NCI-H82 (cell line): Measurements from ENCODE around the gene RIC8A.

Experiments used
- DNase-seq: peaks from one replicate; lab custom pipeline; 2025; lab: John Stamatoyannopoulos, UW

The RIC8A gene

GRCh38 chr11:204587-205109, 2.9 kb upstream of the RIC8A start:
- no peak for DNase-seq

GRCh38 chr11:205221-206001, 2.1 kb upstream of the RIC8A start:
- no peak for DNase-seq

- DNase-seq = no peak
Observed at GRCh38 chr11:206002-206384, 1.5 kb upstream of the RIC8A start.

GRCh38 chr11:206526-207207, 841 bp upstream of the RIC8A start:
- peak; percentile 18 for DNase-seq

GRCh38 chr11:207863-208180, 314 bp downstream of the RIC8A start:
- peak; percentile 58 for DNase-seq

- peak; percentile 77 for DNase-seq
Observed at GRCh38 chr11:208181-208916, 841 bp downstream of the RIC8A start.

- DNase-seq = no peak
Observed at GRCh38 chr11:208917-209260, 1.4 kb downstream of the RIC8A start.

GRCh38 chr11:209275-210121, 2.0 kb downstream of the RIC8A start:
- no peak for DNase-seq

GRCh38 chr11:210122-210802, 2.8 kb downstream of the RIC8A start:
- DNase-seq = no peak

- no peak for DNase-seq
Observed at GRCh38 chr11:210803-211180, 3.3 kb downstream of the RIC8A start.

- DNase-seq = no peak
Observed at GRCh38 chr11:211295-211694, 3.8 kb downstream of the RIC8A start.

GRCh38 chr11:211741-212140, 4.2 kb downstream of the RIC8A start:
- no peak for DNase-seq

- DNase-seq = no peak
Observed at GRCh38 chr11:212150-213100, 4.9 kb downstream of the RIC8A start.

GRCh38 chr11:213111-213510, 5.6 kb downstream of the RIC8A start:
- DNase-seq = no peak

- DNase-seq = no peak
Observed at GRCh38 chr11:214083-214482, 6.6 kb downstream of the RIC8A start.

- peak; percentile 67 for DNase-seq
Observed at GRCh38 chr11:215581-216037, 8.1 kb downstream of the RIC8A start.

- no peak for DNase-seq
Observed at GRCh38 chr11:216081-216974, 8.8 kb downstream of the RIC8A start.

GRCh38 chr11:217704-218103, 10.2 kb downstream of the RIC8A start:
- no peak for DNase-seq
